ENCODE results near the gene CTPS1. TPM values are rescaled to one million over a fixed set of nuclear protein-coding genes. Genes with fewer than 3 reads are reported as not detected.

The CTPS1 gene, protein sequence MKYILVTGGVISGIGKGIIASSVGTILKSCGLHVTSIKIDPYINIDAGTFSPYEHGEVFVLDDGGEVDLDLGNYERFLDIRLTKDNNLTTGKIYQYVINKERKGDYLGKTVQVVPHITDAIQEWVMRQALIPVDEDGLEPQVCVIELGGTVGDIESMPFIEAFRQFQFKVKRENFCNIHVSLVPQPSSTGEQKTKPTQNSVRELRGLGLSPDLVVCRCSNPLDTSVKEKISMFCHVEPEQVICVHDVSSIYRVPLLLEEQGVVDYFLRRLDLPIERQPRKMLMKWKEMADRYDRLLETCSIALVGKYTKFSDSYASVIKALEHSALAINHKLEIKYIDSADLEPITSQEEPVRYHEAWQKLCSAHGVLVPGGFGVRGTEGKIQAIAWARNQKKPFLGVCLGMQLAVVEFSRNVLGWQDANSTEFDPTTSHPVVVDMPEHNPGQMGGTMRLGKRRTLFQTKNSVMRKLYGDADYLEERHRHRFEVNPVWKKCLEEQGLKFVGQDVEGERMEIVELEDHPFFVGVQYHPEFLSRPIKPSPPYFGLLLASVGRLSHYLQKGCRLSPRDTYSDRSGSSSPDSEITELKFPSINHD
- polyA plus RNA-seq (2013, experiment 1 of 2) = 20.0 TPM
- 19.4 TPM for polyA plus RNA-seq (2013, experiment 2 of 2)

DNA sequence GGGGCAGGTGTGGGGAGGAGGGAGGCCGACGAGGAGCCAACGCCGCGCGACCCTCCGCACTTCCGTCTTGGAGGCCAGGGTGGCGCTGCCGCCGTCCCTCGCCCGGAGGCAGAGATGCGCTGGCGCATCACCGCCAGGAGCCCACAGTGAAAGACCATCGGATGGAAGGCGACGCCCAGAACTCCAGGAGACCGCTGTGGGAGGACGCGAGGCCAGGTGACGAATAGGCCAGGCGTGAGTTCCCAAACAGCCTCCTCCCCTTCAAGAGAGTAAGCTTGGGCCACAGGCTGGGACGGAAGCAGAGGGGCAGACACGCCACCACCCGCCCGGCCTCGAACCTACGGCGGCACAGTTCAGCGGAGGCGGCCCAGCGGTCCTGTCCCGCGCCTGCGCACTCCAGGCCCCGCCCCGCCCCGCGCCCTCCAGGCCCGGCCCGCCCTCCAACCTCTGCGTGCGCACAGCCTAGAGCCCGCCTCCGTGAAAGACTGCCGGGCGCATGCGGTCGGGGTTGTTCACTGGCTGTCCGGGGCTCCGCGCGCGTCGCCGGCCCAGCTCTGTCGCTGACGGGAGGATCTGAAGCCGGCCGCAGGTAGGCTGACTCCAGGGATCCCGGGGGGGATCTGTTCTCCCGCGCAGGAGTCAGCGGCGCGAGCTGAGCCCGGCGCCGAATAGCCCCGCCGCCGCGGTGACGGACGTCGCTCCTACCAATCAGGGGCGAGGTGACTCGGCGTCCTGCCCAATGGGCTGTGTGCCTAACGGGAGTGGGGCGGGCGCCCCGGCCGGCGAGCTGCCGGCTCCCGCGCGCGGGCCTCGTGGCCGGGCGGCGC, at the start of gene CTPS1:
TSS of gene CTPS1 (plus strand) at position 456 of the 827 bp plus-strand sequence. CDS start 3,595 bp downstream, outside the sequence.
- peak within 1 kb of the TSS; percentile 93 to 95 for H3K18ac ChIP-seq (ENCODE audit: low read depth in 1 of 2, low read length in 2 of 2)
- H2BK120ac ChIP-seq (ENCODE audit: low read depth, low read length) = peak within 1 kb of the TSS; percentile 64
- H3K23ac ChIP-seq (ENCODE audit: low read length in 2 of 2) = peak within 1 kb of the TSS in 1 of 2 experiments; percentile 48
- WGBS = 1% methylated on average over 76 of the region's 96 CpGs
- peak within 1 kb of the TSS; percentile 97 for H4K91ac ChIP-seq (ENCODE audit: low read length)
- H2BK15ac ChIP-seq (ENCODE audit: low read depth, poor library complexity, severe bottlenecking) = peak within 1 kb of the TSS; percentile 100
- H3K79me1 ChIP-seq (replicated peaks; ENCODE audit: low read length, poor library complexity, severe bottlenecking) = peaks cover 8% of the 10 kb centered on the region
- H3K9ac ChIP-seq (ENCODE audit: low read length) = peak within 1 kb of the TSS; percentile 95
- peak within 1 kb of the TSS; percentile 74 for H2AFZ ChIP-seq (ENCODE audit: low read depth, low read length)
- peak within 1 kb of the TSS; percentile 81 for H3K27ac ChIP-seq (ENCODE audit: low read length, poor library complexity, severe bottlenecking)
- H3K9me3 ChIP-seq (ENCODE audit: control insufficient read depth, low read length) = no peaks in the 10 kb centered on the region
- peak; percentile 94 for DNase-seq
- H3K36me3 ChIP-seq (ENCODE audit: control insufficient read depth in 1 of 2, insufficient read depth in 2 of 2, low read depth in 1 of 2, low read length in 2 of 2) = no peaks in the 10 kb centered on the region
- peak within 1 kb of the TSS; percentile 76 for H2BK5ac ChIP-seq (ENCODE audit: low read depth, low read length, poor library complexity, severe bottlenecking)
- H3K4ac ChIP-seq (ENCODE audit: low read depth in 1 of 2, low read length in 2 of 2) = peak within 1 kb of the TSS; percentile 92 to 97
- H2AK5ac ChIP-seq (ENCODE audit: low read length, severe bottlenecking) = peak within 1 kb of the TSS; percentile 78
- peaks cover 14% of the 10 kb centered on the region for H3K4me1 ChIP-seq (ENCODE audit: control insufficient read depth, insufficient read depth, low read depth, low read length)
- peak within 1 kb of the TSS; percentile 74 to 86 for H3K4me3 ChIP-seq (ENCODE audit: insufficient read depth in 1 of 2, low read depth in 1 of 2, low read length in 2 of 2)
- H3K27me3 ChIP-seq (ENCODE audit: control insufficient read depth in 1 of 2, insufficient read depth in 1 of 2, low read length in 2 of 2) = no peaks in the 10 kb centered on the region
- peak within 1 kb of the TSS; percentile 1 to 79 for H3K14ac ChIP-seq (ENCODE audit: low read length in 2 of 2)
- peak within 1 kb of the TSS; percentile 99 for H4K8ac ChIP-seq (ENCODE audit: low read length)
- H3K4me2 ChIP-seq (ENCODE audit: low read length, poor library complexity, severe bottlenecking) = peak within 1 kb of the TSS; percentile 50
- peak within 1 kb of the TSS; percentile 67 to 80 for H2BK12ac ChIP-seq (ENCODE audit: low read length in 2 of 2)

GRCh38 chr1:40930174-40930964, 49.1 kb upstream of the CTPS1 start:
- Histone ChIP-seq H2AFZ (ENCODE audit: low read depth, low read length) (no peak overlapping the region), H2BK12ac (ENCODE audit: low read length in 2 of 2) (no peak overlapping the region), H3K4me2 (ENCODE audit: low read length, poor library complexity, severe bottlenecking) (no peak overlapping the region), H3K9me3 (ENCODE audit: control insufficient read depth, low read length) (no peaks in the 10 kb centered on the region), H3K14ac (ENCODE audit: low read length in 2 of 2) (no peak overlapping the region), H2BK15ac (ENCODE audit: low read depth, poor library complexity, severe bottlenecking) (no peak overlapping the region), H4K8ac (ENCODE audit: low read length) (no peak overlapping the region), H3K4me3 (ENCODE audit: insufficient read depth in 1 of 2, low read depth in 1 of 2, low read length in 2 of 2) (no peak overlapping the region), H3K23ac (ENCODE audit: low read length in 2 of 2) (no peak overlapping the region), H3K4me1 (ENCODE audit: control insufficient read depth, insufficient read depth, low read depth, low read length) (peaks cover 3% of the 10 kb centered on the region), H3K9ac (ENCODE audit: low read length) (no peak overlapping the region), H3K79me1 (replicated peaks; ENCODE audit: low read length, poor library complexity, severe bottlenecking) (no peaks in the 10 kb centered on the region), H2BK120ac (ENCODE audit: low read depth, low read length) (no peak overlapping the region), H4K91ac (ENCODE audit: low read length) (no peak overlapping the region), H3K4ac (ENCODE audit: low read depth in 1 of 2, low read length in 2 of 2) (no peak overlapping the region), H3K27me3 (ENCODE audit: control insufficient read depth in 1 of 2, insufficient read depth in 1 of 2, low read length in 2 of 2) (no peaks in the 10 kb centered on the region), H3K27ac (ENCODE audit: low read length, poor library complexity, severe bottlenecking) (no peak overlapping the region), H2BK5ac (ENCODE audit: low read depth, low read length, poor library complexity, severe bottlenecking) (no peak overlapping the region), H3K18ac (ENCODE audit: low read depth in 1 of 2, low read length in 2 of 2) (no peak overlapping the region), H2AK5ac (ENCODE audit: low read length, severe bottlenecking) (no peak overlapping the region), H3K36me3 (ENCODE audit: control insufficient read depth in 1 of 2, insufficient read depth in 2 of 2, low read depth in 1 of 2, low read length in 2 of 2) (no peaks in the 10 kb centered on the region)
- DNase-seq = no peak
- WGBS = 86% methylated on average over 7 of the region's 8 CpGs

DNA sequence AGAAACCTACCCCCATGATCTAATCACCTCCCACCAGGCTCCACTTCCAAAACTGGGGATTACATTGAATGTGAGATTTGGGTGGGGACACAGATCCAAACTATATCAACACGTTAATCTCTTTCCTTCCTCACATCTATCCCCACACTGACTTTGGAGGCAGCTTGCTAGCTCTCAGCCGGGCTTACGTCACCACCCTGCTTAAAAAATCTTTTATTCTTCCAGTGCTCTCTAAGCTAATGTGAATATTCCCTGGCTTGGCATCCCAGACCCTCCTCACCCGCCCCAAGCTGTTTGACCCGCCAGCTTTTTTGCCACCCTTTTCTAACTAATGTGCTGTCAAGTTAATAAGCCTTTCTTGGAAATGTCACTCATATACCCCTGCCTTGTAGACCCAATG, 47.9 kb upstream of the CTPS1 start:
- no peak overlapping the region for H2BK5ac ChIP-seq (ENCODE audit: low read depth, low read length, poor library complexity, severe bottlenecking)
- no peak overlapping the region for H3K27ac ChIP-seq (ENCODE audit: low read length, poor library complexity, severe bottlenecking)
- H4K8ac ChIP-seq (ENCODE audit: low read length) = no peak overlapping the region
- no peak overlapping the region for H4K91ac ChIP-seq (ENCODE audit: low read length)
- H3K36me3 ChIP-seq (ENCODE audit: control insufficient read depth in 1 of 2, insufficient read depth in 2 of 2, low read depth in 1 of 2, low read length in 2 of 2) = no peaks in the 10 kb centered on the region
- H3K9me3 ChIP-seq (ENCODE audit: control insufficient read depth, low read length) = no peaks in the 10 kb centered on the region
- no peaks in the 10 kb centered on the region for H3K27me3 ChIP-seq (ENCODE audit: control insufficient read depth in 1 of 2, insufficient read depth in 1 of 2, low read length in 2 of 2)
- H3K79me1 ChIP-seq (replicated peaks; ENCODE audit: low read length, poor library complexity, severe bottlenecking) = no peaks in the 10 kb centered on the region
- no peak overlapping the region for H2BK120ac ChIP-seq (ENCODE audit: low read depth, low read length)
- H3K23ac ChIP-seq (ENCODE audit: low read length in 2 of 2) = no peak overlapping the region
- H2AK5ac ChIP-seq (ENCODE audit: low read length, severe bottlenecking) = no peak overlapping the region
- no peak overlapping the region for H3K9ac ChIP-seq (ENCODE audit: low read length)
- H3K4me2 ChIP-seq (ENCODE audit: low read length, poor library complexity, severe bottlenecking) = no peak overlapping the region
- H3K4me1 ChIP-seq (ENCODE audit: control insufficient read depth, insufficient read depth, low read depth, low read length) = peaks cover 3% of the 10 kb centered on the region
- H3K4ac ChIP-seq (ENCODE audit: low read depth in 1 of 2, low read length in 2 of 2) = no peak overlapping the region
- H3K4me3 ChIP-seq (ENCODE audit: insufficient read depth in 1 of 2, low read depth in 1 of 2, low read length in 2 of 2) = no peak overlapping the region
- H3K14ac ChIP-seq (ENCODE audit: low read length in 2 of 2) = no peak overlapping the region
- H2BK15ac ChIP-seq (ENCODE audit: low read depth, poor library complexity, severe bottlenecking) = no peak overlapping the region
- no peak overlapping the region for H3K18ac ChIP-seq (ENCODE audit: low read depth in 1 of 2, low read length in 2 of 2)
- no peak overlapping the region for H2BK12ac ChIP-seq (ENCODE audit: low read length in 2 of 2)
- DNase-seq = no peak
- WGBS = 90% methylated on average over 5 of the region's 5 CpGs
- H2AFZ ChIP-seq (ENCODE audit: low read depth, low read length) = no peak overlapping the region

Measured in mesenchymal stem cell (in vitro differentiated cells and primary cell).